SU-DHL-6 (cell line): ENCODE results near the gene EXOC6B.

Experiments used
- H2AFZ ChIP-seq: fragments of 200-600 bp; sonication (generic); 2 replicates; pipeline ENCODE4 v1.6.1; 2014; ENCODE audit warnings: low read depth, mild to moderate bottlenecking, moderate library complexity, mixed read lengths, antibody characterized with exemption, low read length; ENCODE audit not compliant: severe bottlenecking
- H3F3A ChIP-seq: fragments of 200-600 bp; shearing (Covaris generic); 2 replicates; pipeline ENCODE4 v1.6.0; 2016; ENCODE audit warnings: antibody characterized with exemption, mild to moderate bottlenecking; ENCODE audit not compliant: insufficient read depth
- H3K27ac ChIP-seq: fragments of 200-600 bp; sonication (generic); 2 replicates; pipeline ENCODE4 v1.5.1; 2016; ENCODE audit warnings: low read depth, mild to moderate bottlenecking, low read length, moderate library complexity, mixed read lengths
- H3K27me3 ChIP-seq: fragments of 200-600 bp; sonication (generic), shearing (Covaris generic); 2 replicates; pipeline ENCODE4 v1.6.0; 2014; ENCODE audit warnings: mild to moderate bottlenecking, low read length
- H3K36me3 ChIP-seq: fragments of 200-600 bp; sonication (generic); 2 replicates; pipeline ENCODE4 v1.6.1; 2014; ENCODE audit warnings: mild to moderate bottlenecking, low read length, mixed read lengths
- H3K4me2 ChIP-seq: fragments of 300-600, 200-600 bp; shearing (Covaris generic), sonication (generic); 2 replicates; pipeline ENCODE4 v1.6.0; 2014; ENCODE audit warnings: low read length, low read depth, mild to moderate bottlenecking; ENCODE audit not compliant: poor library complexity, severe bottlenecking
- H3K4me3 ChIP-seq: fragments of 200-600 bp; sonication (generic); 2 replicates; pipeline ENCODE4 v1.5.1; 2014; ENCODE audit warnings: antibody characterized with exemption, low read length, mild to moderate bottlenecking, mixed read lengths; ENCODE audit not compliant: insufficient read depth, poor library complexity, severe bottlenecking
- H3K79me2 ChIP-seq: fragments of 200-600 bp; sonication (generic); 2 replicates; pipeline ENCODE4 v1.6.1; 2014; ENCODE audit warnings: mild to moderate bottlenecking, low read length, moderate library complexity; ENCODE audit not compliant: insufficient read depth
- H3K9ac ChIP-seq: fragments of 200-600 bp; sonication (generic); 2 replicates; pipeline ENCODE4 v1.7.0; 2014; ENCODE audit warnings: mild to moderate bottlenecking, low read length
- H3K9me2 ChIP-seq: fragments of 200-600 bp; sonication (generic); replicated peaks from 2 replicates; pipeline ENCODE4 v1.6.1; 2014; ENCODE audit warnings: low read length; ENCODE audit not compliant: insufficient read depth
- H3K9me3 ChIP-seq: fragments of 200-600 bp; sonication (generic); 2 replicates; pipeline ENCODE4 v1.6.1; 2014; ENCODE audit warnings: low read length, mixed read lengths; ENCODE audit not compliant: insufficient read depth
- H4K20me1 ChIP-seq: fragments of 200-600 bp; sonication (generic); 2 replicates; pipeline ENCODE4 v1.6.1; 2014; ENCODE audit warnings: low read depth, mild to moderate bottlenecking, antibody characterized with exemption, low read length, moderate library complexity, mixed read lengths
- EZH2phosphoT487 ChIP-seq: fragments of 200-600 bp; sonication (generic), shearing (Covaris generic); conservative IDR thresholded peaks from 2 replicates; pipeline ENCODE4 v1.6.1; 2018; ENCODE audit warnings: mild to moderate bottlenecking, antibody characterized with exemption, low read length, moderate library complexity, mixed read lengths
- TF ChIP-seq, protein P1 (sequence below): fragments of 200-600 bp; sonication (generic); IDR thresholded peaks from one replicate; pipeline ENCODE4 v1.5.1; 2017; ENCODE audit warnings: antibody characterized with exemption, mild to moderate bottlenecking, low read length, moderate library complexity; ENCODE audit not compliant: insufficient read depth, poor library complexity, severe bottlenecking

EXOC6B gene

DNA sequence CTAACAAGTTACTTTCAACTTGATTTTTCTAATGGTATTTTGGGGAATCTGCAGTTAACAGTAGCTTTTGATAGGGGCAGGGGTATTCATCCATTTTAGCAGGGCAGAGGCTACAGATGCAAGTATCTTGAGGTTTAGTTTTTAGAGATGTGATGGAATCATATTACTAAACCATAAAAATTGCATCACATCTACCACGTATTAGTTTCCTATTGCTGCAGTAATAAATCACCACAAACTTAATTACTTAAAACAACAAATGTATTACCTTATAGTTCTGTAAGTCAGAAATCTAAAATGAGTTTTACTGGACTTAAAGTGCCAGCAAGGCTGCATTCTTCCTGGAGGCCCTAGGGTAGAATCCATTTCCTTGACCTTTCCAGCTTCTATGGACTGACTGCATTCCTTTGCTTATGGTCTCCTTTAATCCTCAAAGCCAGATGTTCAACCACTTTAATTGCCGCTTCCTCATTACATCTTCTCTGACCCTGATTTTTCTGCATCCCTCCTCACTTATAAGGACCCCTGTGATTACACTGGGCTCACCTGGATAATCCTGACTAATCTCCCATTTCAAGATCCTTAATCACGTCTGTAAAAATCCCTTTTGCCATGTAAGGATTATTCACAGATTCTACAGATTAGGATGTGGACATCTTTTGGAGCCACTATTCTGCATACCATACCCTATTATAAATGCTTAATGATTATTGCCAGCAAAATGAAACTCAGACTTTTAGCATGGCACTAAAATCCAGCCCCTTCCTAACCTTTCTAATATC is 21.9 kb upstream of the EXOC6B start:
- H3K79me2 ChIP-seq: no peaks in the 10 kb centered on the region
- H3K36me3 ChIP-seq: no peaks in the 10 kb centered on the region
- no peak overlapping the region for H3K4me3 ChIP-seq
- H3K9me3 ChIP-seq: no peaks in the 10 kb centered on the region
- H3K4me2 ChIP-seq: no peak overlapping the region
- H3K27me3 ChIP-seq: no peaks in the 10 kb centered on the region
- no peak overlapping the region for H2AFZ ChIP-seq
- no peak overlapping the region for H3K27ac ChIP-seq
- H3K9ac ChIP-seq: no peak overlapping the region
- H3K9me2 ChIP-seq: no peaks in the 10 kb centered on the region
- TF ChIP-seq EZH2phosphoT487: no peak
- TF ChIP-seq, protein P1, sequence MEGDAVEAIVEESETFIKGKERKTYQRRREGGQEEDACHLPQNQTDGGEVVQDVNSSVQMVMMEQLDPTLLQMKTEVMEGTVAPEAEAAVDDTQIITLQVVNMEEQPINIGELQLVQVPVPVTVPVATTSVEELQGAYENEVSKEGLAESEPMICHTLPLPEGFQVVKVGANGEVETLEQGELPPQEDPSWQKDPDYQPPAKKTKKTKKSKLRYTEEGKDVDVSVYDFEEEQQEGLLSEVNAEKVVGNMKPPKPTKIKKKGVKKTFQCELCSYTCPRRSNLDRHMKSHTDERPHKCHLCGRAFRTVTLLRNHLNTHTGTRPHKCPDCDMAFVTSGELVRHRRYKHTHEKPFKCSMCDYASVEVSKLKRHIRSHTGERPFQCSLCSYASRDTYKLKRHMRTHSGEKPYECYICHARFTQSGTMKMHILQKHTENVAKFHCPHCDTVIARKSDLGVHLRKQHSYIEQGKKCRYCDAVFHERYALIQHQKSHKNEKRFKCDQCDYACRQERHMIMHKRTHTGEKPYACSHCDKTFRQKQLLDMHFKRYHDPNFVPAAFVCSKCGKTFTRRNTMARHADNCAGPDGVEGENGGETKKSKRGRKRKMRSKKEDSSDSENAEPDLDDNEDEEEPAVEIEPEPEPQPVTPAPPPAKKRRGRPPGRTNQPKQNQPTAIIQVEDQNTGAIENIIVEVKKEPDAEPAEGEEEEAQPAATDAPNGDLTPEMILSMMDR: no peak
- no peaks in the 10 kb centered on the region for H4K20me1 ChIP-seq
- H3F3A ChIP-seq: no peaks in the 10 kb centered on the region

DNA sequence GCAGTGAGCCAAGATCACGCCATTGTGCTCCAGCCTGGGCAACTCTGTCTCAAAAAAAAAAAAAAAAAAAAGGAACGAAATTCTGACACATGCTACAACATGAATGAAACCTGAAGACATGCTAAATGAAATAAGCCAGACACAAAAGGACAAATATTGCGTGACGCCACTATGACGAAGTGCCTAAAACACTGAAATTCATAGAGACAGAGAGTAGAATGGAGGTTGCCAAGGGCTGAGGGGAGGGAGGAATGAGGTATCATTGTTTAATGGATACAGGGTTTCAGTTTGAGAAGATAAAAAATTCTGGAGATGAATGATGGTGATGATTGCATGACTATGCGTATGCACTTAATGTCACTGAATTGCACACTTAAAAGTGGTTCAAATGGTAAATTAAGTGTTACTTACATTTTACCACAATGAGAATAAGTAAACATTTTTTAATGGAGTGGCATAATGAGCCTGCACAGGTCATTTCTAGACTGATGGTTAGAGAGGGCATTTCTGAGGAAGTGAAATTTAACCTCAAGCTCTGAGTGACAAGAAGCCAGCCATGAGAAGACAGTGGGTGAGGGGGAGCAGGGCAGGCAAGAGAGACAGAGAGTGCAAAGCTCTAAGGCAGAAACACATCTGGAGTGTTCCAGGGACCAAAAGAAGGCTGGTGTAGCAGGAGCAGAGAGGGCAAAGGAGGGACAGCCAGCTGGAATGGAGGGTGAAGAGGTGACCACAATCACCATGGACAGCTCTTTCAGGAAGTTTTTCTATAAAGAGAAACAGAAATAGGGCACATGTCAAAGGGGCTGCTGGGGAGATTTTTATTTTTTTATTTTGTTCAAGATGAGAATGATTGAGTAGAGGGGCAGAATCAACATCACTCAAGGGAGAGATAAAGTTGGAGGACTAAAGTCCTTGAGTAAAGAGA is 20.6 kb upstream of the EXOC6B start:
- H3K4me3 ChIP-seq: no peak overlapping the region
- H3K9me2 ChIP-seq: no peaks in the 10 kb centered on the region
- H3K27me3 ChIP-seq: no peaks in the 10 kb centered on the region
- no peak overlapping the region for H2AFZ ChIP-seq
- H3K4me2 ChIP-seq: no peak overlapping the region
- no peaks in the 10 kb centered on the region for H3K79me2 ChIP-seq
- H3K27ac ChIP-seq: no peak overlapping the region
- H3F3A ChIP-seq: no peaks in the 10 kb centered on the region
- no peaks in the 10 kb centered on the region for H3K9me3 ChIP-seq
- no peak overlapping the region for H3K9ac ChIP-seq
- H4K20me1 ChIP-seq: no peaks in the 10 kb centered on the region
- TF ChIP-seq EZH2phosphoT487: no peak
- TF ChIP-seq, protein P1: no peak
- no peaks in the 10 kb centered on the region for H3K36me3 ChIP-seq

DNA sequence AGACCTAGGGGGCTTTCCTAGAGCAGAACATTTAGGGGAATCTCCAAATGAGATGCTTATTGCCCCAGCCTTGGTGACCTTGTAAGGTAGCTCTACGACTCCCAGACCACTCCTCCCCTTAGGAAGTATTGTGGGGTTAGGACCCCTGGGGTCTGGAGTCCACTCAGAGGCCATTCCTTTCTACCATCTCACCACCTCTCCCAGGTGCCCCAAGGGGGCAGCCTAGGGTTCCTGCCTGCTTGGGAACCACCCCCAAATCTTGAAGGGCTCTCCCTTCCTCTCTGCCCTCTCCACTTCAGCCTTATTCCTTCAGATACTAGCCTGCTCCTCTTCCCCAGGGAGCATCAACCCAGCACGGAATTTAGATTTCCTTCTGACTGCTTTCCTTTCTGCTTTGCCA is 17.5 kb upstream of the EXOC6B start:
- H3K4me2 ChIP-seq: no peak overlapping the region
- no peaks in the 10 kb centered on the region for H3K36me3 ChIP-seq
- H3F3A ChIP-seq: no peaks in the 10 kb centered on the region
- H2AFZ ChIP-seq: no peak overlapping the region
- no peaks in the 10 kb centered on the region for H4K20me1 ChIP-seq
- no peaks in the 10 kb centered on the region for H3K9me3 ChIP-seq
- TF ChIP-seq, protein P1: no peak
- TF ChIP-seq EZH2phosphoT487: no peak
- H3K27ac ChIP-seq: no peak overlapping the region
- H3K4me3 ChIP-seq: no peak overlapping the region
- H3K9ac ChIP-seq: no peak overlapping the region
- no peaks in the 10 kb centered on the region for H3K9me2 ChIP-seq
- H3K27me3 ChIP-seq: no peaks in the 10 kb centered on the region
- no peaks in the 10 kb centered on the region for H3K79me2 ChIP-seq
